Heart right ventricle (tissue), 16 donors: ENCODE measurements around the gene PRMT3. TPM values are rescaled to one million over a fixed set of nuclear protein-coding genes. Genes with fewer than 3 reads are reported as not detected.

ENCODE experiments used
- ATAC-seq, 8 donors: fragments of 200-7000 bp; cut with Tn5 transposase; one replicate each; pipeline ENCODE4 v1.9.1; 2020; ENCODE audit warnings: mild to moderate bottlenecking in 8 of 8, moderate library complexity in 8 of 8, moderate number of reproducible peaks in 1 of 8
- DNase-seq, 2 donors: peaks; one replicate each; pipeline ENCODE4 v3.0.0-alpha.2; 2020
- H3K27ac ChIP-seq, 10 donors: fragments of 200-600 bp; sonication (generic) in 2 of 10; one replicate each; pipeline versions ENCODE4 v1.5.0 to v1.8.0; 2020 to 2022; ENCODE audit warnings: mild to moderate bottlenecking in 3 of 10
- H3K27me3 ChIP-seq, 7 donors: fragments of 200-600 bp; one replicate each; pipeline ENCODE4 v1.8.0; 2021 to 2022; ENCODE audit warnings: mild to moderate bottlenecking in 2 of 7
- H3K36me3 ChIP-seq, 9 donors: fragments of 200-600 bp; sonication (generic) in 1 of 9; one replicate each; pipeline versions ENCODE4 v1.5.0 to v1.8.0; 2020 to 2022; ENCODE audit warnings: mild to moderate bottlenecking in 2 of 9
- H3K4me1 ChIP-seq, 9 donors: fragments of 200-600 bp; sonication (generic) in 1 of 9; one replicate each; pipeline versions ENCODE4 v1.5.0 to v1.8.0; 2020 to 2022; ENCODE audit warnings: mild to moderate bottlenecking in 4 of 9
- H3K4me3 ChIP-seq, 10 donors: fragments of 200-600 bp; sonication (generic) in 2 of 10; one replicate each; pipeline versions ENCODE4 v1.5.0 to v1.8.0; 2020 to 2022; ENCODE audit warnings: mild to moderate bottlenecking in 7 of 10, moderate library complexity in 2 of 10
- H3K9me3 ChIP-seq, 11 donors: fragments of 200-600 bp in 10 of 11; sonication (generic) in 2 of 11; one replicate each; pipeline versions ENCODE4 v1.5.0 to v1.8.0; 2013 to 2022; ENCODE audit warnings: mild to moderate bottlenecking in 2 of 11, control low read depth in 1 of 11, moderate library complexity in 1 of 11
- WGBS, 2 donors: extraction: QIAGEN DNeasy Blood & Tissue Kit; methylation state at CpG; one replicate each; pipeline ENCODE4 v1.1.7; 2013; ENCODE audit warnings: inconsistent platforms in 1 of 2; 5-methylcytosine and 5-hydroxymethylcytosine counted together
- intact Hi-C, 10 donors: fragments of 100-400 bp; cut with DNase I; formaldehyde crosslinking; loops; one replicate each; pipeline versions ENCODE4 v1.11.1 to v1.14.2; 2022
- polyA plus RNA-seq, 2 donors: library from polyadenylated mRNA; stranded (reverse); fragments of 200-250 nt; gene quantifications; one replicate each; pipeline ENCODE4 v1.2.3, GENCODE V29; 2013
- total RNA-seq, 10 donors: library from RNA; stranded (reverse); fragmentation: NEBNext Ultra II Directional in 3 of 10; extraction: Animal tissue kit (Norgen Biotek cat#: 25700) in 3 of 10; gene quantifications; one replicate each; pipeline versions ENCODE4 v1.2.1 to v1.2.4, GENCODE V29; 2021 to 2023
- TF ChIP-seq, protein P1 (sequence below), 9 donors: fragments of 200-600 bp; sonication (generic) in 2 of 9; IDR thresholded peaks; one replicate each; pipeline versions ENCODE4 v1.5.0 to v1.8.0; 2021 to 2022; ENCODE audit warnings: antibody characterized with exemption in 9 of 9, mild to moderate bottlenecking in 5 of 9, moderate library complexity in 1 of 9
- donor health status: Arrhythmogenic right ventricular cardiomyopathy.
- donor health status: ischemic (EF 13 %, LVEDD 7.1; RV severe dilation, severe dysfunction).
- donor health status: healthy with polysubstance abuse.
- donor health status: DM: no; HTN: yes; CAD: no.
- donor health status: DM: no; HTN: no; CAD: no.
- donor health status: ischemic (EF 25% LVEDD 6.9; RV normal size, moderate dysfunction).
- donor health status: ischemic (EF 25% LVEDD 5.7; RV mildly dilated, moderate dysfunction).
- donor health status: healthy.
- donor health status: DM: yes; HTN: yes; CAD: no.
- donor health status: Ischemic cardiomyopathy.
- donor health status: ischemic (EF 35%, LVEDD 5.7; RV mildly dilated, moderate dysfunction).
- donor health status: nonischemic (EF 11% LVEDD 7.7; RV severe dilation, severe dysfunction).
- donor health status: DM: yes; HTN: yes; CAD: no.
- donor health status: PGD.
- donor health status: ischemic (EF 29% LVEDD 5.4; RV normal size, mild dysfunction).
- donor health status: nonischemic (EF 23%, LVEDD 6.1; RV moderate dilation, normal function).

Gene PRMT3
- total and polyA plus RNA-seq, 12 donors, result 7.3 to 16.3 (median 11.5) TPM

DNA sequence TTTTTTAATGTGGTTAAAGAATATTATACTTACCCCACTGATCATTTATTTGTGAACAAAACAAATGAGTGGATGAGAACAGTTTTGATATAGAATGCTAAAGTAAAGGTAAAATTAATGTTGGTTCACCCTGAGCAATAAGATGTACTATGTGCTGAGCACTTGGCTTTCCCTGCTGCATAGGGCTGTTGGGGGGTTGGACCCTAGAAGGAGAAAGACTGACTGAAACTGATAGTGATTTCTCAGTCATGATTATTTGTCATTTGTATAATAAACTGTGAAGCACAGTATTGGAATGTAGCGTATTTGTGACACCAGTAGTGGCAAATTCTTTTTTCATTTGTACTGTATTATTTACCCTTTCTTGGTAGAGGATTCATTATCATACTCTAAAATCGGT is 63.3 kb downstream of the PRMT3 start:
- 93 to 95% methylated on average over 2 of the region's 2 CpGs for WGBS, 2 donors
- intact Hi-C loops, result no loop called here
- Histone ChIP-seq H3K27me3 (no peaks in the 10 kb centered on the region), H3K36me3 (peaks cover 0 to 28% (median 7%) of the 10 kb centered on the region in 9 donors), H3K4me3 (no peak overlapping the region), H3K27ac (no peak overlapping the region), H3K9me3 (no peaks in the 10 kb centered on the region), H3K4me1 (peaks cover 0 to 5% (median 0%) of the 10 kb centered on the region in 9 donors)
- ATAC-seq (no peak), DNase-seq (no peak)
- TF ChIP-seq, protein P1, sequence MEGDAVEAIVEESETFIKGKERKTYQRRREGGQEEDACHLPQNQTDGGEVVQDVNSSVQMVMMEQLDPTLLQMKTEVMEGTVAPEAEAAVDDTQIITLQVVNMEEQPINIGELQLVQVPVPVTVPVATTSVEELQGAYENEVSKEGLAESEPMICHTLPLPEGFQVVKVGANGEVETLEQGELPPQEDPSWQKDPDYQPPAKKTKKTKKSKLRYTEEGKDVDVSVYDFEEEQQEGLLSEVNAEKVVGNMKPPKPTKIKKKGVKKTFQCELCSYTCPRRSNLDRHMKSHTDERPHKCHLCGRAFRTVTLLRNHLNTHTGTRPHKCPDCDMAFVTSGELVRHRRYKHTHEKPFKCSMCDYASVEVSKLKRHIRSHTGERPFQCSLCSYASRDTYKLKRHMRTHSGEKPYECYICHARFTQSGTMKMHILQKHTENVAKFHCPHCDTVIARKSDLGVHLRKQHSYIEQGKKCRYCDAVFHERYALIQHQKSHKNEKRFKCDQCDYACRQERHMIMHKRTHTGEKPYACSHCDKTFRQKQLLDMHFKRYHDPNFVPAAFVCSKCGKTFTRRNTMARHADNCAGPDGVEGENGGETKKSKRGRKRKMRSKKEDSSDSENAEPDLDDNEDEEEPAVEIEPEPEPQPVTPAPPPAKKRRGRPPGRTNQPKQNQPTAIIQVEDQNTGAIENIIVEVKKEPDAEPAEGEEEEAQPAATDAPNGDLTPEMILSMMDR (IDR thresholded peaks at IDR 0.05), result no peak

DNA sequence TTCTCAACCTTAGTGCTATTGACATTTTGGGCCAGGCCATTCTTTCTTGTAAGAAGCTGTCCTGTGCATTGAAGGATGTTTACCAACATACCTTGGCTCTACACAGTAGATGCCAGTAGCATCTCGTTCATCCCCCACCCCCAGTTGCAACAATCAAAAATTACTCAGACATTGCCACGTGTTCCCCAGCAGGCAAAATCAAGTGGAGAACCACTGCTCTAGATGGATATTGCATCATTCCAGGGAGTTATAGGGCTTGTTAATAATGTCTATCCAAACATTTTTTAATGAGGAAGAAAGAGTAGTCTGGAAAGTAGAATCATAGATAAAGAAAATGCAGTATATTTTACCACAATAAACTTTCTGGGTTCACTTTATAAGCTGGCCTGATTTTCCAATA is 64.1 kb downstream of the PRMT3 start:
- ATAC-seq, result no peak
- no peaks in the 10 kb centered on the region for H3K27me3 ChIP-seq
- H3K27ac ChIP-seq, result no peak overlapping the region
- TF ChIP-seq, protein P1 (IDR thresholded peaks at IDR 0.05), result no peak
- peaks cover 0 to 5% (median 0%) of the 10 kb centered on the region in 9 donors for H3K4me1 ChIP-seq
- H3K9me3 ChIP-seq, result no peaks in the 10 kb centered on the region
- intact Hi-C loops, result no loop called here
- no peak for DNase-seq
- 84 to 85% methylated on average over 2 of the region's 2 CpGs for WGBS, 2 donors
- no peak overlapping the region for H3K4me3 ChIP-seq
- peaks cover 0 to 28% (median 7%) of the 10 kb centered on the region in 9 donors for H3K36me3 ChIP-seq

DNA sequence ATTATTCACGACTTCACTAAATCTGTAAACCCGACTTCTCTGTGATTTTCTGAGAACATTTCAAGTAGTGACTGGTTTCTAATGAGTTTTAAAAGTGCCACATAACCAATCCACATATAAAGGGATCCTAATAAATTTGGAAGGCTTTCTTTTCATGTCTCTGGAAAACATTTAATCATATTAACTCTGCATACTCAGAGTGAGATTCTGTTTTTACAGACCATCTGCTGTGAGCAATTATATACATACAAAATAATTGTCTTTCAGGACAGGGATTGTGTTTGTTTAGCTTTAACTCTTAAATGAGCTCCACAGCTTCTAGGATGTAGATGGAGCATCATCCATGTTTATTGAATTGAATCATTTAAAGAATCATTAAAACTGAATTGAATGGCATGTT is 65.1 kb downstream of the PRMT3 start:
- H3K4me3 ChIP-seq, result no peak overlapping the region
- peaks cover 0 to 28% (median 7%) of the 10 kb centered on the region in 9 donors for H3K36me3 ChIP-seq
- H3K27me3 ChIP-seq, result no peaks in the 10 kb centered on the region
- intact Hi-C loops, result no loop called here
- H3K4me1 ChIP-seq, result peaks cover 0 to 5% (median 0%) of the 10 kb centered on the region in 9 donors
- ATAC-seq (no peak), DNase-seq (no peak)
- 94 to 98% methylated on average over 2 of the region's 2 CpGs for WGBS, 2 donors
- H3K27ac ChIP-seq, result no peak overlapping the region
- H3K9me3 ChIP-seq, result no peaks in the 10 kb centered on the region
- TF ChIP-seq, protein P1 (IDR thresholded peaks at IDR 0.05), result no peak

DNA sequence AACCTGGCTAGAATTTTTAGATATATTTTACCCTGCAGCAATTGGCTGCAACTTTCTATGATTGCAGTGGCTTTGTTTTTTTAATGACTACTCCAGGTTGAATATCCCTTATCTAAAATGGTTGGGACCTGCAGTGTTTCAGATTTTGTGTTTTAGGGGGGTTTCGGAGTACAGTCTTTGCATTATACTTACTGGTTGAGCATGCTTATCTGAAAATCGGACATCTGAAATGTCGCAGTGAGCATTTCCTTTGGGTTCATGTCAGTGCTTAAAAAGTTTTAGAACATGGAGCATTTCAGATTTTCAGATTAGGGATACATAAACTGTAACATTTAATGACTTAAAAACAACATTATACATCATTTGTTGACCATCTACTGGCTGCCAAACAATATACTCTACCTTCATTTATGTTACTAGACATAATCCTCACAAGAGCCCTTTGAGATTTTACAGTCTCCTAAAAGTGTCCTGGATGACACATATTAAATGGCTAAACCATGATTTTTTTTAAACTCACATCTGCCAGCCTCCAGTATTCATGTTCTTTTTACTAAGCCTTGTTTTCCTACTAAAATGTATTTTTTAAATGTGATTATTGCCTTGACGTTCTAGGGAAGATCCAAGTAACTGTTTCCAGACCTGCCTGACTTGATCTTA is 66.3 kb downstream of the PRMT3 start:
- TF ChIP-seq, protein P1 (IDR thresholded peaks at IDR 0.05), result no peak
- Histone ChIP-seq H3K27ac (no peak overlapping the region), H3K4me1 (peaks cover 0 to 5% (median 0%) of the 10 kb centered on the region in 9 donors), H3K9me3 (no peaks in the 10 kb centered on the region), H3K27me3 (no peaks in the 10 kb centered on the region), H3K4me3 (no peak overlapping the region), H3K36me3 (peaks cover 0 to 26% (median 7%) of the 10 kb centered on the region in 9 donors)
- intact Hi-C loops, result no loop called here
- WGBS, 2 donors, result 94 to 98% methylated on average over 4 of the region's 4 CpGs
- DNase-seq (no peak), ATAC-seq (no peak)
